GM08714 (cell line): ENCODE measurements around the gene SMCO1.
A peak's percentile ranks its signal among the peaks of the same experiment; 100 is the strongest.
"Not testable (repeated sequence)": the region's sequence is repeated elsewhere in the genome, so short reads cannot be mapped to it uniquely, and the experiment has no call there.

Experiments used
- H3K4me3 ChIP-seq: fragments of 200-500 bp; sonication (Bioruptor generic); 2 replicates; pipeline ENCODE4 v1.5.1; 2014; ENCODE audit warnings: mild to moderate bottlenecking, low read length, inconsistent platforms
- ZNF274 ChIP-seq: IDR thresholded peaks from 2 replicates; pipeline ENCODE4 v1.6.1; 2012; ENCODE audit warnings: mild to moderate bottlenecking, low read depth, low read length

Gene SMCO1

DNA sequence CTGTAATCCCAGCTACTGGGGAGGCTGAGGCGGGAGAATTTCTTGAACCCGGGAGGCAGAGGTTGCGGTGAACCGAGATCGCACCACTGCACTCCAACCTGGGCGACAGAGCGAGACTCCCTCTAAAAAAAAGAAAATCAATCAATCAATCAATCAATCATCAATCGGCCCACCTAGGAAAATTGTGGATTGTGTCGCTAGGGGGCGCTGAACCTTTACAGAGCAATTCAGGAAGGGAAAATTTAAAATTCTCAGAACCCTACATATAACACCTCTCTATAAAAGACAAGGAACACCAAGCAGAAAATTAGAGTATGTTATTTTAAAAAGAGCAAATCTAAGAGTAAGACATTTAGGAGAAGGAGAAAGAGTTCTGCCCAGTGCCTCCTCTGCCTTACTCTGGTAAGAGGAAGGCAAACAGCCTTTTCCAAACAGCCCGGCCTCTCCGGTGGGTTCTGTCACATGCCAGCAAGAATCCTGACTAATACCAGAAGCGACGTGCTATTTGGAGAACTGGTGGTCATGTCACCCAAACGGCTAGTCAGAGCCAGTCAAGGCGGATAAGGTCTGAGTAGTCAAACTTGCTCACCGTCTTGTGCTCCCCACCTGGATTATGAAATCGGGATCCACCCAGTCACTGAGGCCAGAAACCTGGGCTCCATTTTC lies 22.3 kb upstream of the SMCO1 start:
- TF ChIP-seq ZNF274, result no peak

DNA sequence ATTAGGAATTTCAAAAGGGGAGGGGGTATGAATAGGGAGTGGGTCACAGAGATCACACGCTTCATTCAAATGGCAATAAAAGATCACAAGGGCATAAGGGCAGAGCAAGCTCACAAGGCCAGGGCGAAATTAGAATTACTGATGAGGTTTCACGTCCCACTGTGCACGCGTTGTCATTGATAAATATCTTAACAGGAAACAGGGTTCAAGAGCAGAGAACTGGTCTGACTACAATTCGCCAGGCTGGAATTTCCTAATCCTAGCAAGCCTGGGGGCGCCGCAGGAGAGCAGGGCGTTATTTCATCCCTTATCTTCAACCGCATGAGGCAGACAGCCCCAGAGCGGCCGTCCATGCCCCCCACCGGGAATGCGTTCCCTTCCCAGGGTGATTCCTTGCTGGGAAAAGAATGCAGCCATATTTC lies 18.1 kb upstream of the SMCO1 start:
- H3K4me3 ChIP-seq, result no peak overlapping the region
- TF ChIP-seq ZNF274, result no peak

More for the DNA sequence above, 22.3 kb upstream of the SMCO1 start:
- H3K4me3 ChIP-seq, result no peak overlapping the region

DNA sequence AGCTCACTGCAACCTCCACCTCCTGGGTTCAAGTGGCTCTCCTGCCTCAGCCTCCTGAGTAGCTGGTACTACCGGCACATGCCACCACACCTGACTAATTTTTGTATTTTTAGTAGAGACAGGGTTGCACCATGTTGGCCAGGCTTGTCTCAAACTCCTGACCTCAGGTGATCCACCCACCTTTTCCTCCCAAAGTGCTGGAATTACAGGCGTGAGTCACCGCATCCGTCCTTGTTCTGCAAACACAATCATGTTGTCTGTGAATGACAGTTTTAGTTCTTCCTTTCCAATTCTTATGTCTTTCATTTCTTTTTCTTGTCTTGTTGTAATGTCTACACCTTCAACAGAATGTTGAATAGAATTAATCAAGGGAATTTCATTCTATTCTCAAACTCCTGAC lies 16.3 kb upstream of the SMCO1 start:
- TF ChIP-seq ZNF274, result no peak
- H3K4me3 ChIP-seq, result no peak overlapping the region

DNA sequence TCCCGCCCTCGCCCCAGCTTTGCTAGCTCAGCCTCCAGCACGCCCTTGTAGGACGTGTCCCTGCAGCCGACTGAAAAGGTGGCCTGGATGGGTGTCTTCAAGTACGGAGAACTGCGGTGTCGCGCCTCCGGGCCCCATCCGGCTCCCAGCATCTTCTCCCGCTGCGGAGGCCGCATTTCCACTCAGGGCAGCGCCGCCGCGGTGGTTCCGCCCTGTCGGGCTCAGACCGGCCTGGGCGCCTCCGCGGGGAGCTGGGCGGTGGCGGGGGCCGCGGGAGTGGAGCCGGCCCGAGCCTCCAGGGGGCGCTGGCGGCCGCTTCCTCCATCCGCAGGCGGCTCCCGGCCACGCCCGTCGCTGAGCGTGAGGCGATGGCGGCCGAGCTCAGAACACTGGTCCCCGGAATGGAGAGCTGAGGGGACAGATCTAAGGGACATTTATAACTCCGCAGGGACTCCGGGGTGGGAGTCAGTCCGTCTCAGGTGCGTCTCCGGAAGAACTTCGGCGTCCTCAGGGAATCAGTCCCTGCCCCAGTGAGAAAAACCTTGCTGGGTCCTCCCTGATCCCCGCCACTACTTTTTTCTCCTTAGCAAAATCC lies 13.6 kb upstream of the SMCO1 start:
- TF ChIP-seq ZNF274, result no peak
- peak overlapping the region; percentile 59; the same call in 1 of the 2 replicates for H3K4me3 ChIP-seq

DNA sequence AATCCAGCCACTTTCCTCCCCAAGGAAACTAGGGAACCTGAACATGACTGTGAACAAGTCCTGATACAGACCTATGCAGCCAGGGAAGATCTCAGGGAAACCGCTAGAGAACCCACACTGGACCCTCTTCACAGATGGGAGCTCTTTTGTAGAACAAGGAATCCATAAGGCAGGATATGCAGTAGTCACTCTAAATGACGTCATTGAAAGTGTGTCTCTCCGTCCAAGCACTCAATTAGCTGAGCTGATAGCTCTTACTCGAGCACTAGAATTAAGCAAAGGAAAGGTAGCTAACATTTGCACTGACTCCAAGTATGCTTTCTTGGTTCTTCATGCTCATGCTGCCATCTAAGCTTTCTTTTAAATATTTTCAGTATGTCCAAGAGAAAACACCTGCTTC lies 10.0 kb upstream of the SMCO1 start:
- H3K4me3 ChIP-seq, result no peak overlapping the region
- no peak for TF ChIP-seq ZNF274

DNA sequence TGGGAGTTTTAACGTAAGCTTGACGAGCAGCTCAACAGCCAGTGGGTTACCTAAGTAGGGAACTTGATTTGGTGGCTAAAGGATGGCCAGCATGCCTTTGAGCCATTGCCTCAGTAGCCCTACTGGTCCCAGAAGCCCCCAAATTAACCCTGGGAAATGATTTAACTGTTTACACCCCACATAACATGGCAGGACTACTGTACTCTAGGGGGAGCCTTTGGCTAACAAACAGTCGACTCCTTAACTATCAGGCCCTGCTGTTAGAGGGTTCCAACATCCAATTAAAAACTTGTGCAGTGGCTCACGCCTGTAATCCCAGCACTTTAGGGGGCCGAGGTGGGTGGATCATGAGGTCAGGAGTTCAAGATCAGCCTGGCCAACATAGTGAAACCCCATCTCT lies 9.4 kb upstream of the SMCO1 start:
- H3K4me3 ChIP-seq, result no peak overlapping the region
- TF ChIP-seq ZNF274, result no peak

DNA sequence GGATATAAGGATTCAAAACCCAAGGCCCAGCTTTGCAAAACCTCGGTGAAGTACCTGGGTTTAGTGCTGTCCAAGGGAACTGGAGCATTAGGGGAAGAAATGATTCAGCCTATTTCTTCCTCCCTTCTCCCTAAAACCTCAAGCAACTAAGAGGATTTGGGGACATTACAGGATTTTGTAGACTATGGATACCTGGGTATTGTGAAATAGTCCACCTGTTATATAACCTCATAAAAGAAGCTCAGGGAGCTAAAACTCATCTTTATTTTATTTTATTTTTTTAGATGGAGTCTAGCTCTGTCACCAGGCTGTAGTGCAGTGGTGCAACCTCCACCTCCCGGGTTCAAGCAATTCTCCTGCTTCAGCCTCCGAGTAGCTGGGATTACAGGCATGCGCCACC lies 8.7 kb upstream of the SMCO1 start:
- TF ChIP-seq ZNF274, result no peak
- no peak overlapping the region for H3K4me3 ChIP-seq

DNA sequence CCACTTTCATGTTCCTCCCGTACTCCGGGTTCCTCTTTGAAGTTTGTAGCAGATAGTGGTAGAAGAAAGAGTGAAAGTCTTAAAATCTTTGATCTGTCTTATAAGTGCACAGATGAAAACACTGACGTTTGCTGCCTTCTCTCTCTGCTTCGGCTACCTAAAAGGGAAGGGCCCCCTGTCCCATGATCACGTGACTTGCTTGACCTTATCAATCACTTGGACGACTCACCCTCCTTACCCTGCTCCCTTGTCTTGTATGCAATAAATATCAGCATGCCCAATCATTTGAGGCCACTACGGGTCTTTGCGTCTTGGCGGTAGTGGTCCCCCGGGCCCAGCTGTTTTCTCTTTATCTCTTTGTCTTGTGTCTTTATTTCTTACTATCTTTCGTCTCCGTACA lies 6.1 kb upstream of the SMCO1 start:
- not testable (repeated sequence) for H3K4me3 ChIP-seq

DNA sequence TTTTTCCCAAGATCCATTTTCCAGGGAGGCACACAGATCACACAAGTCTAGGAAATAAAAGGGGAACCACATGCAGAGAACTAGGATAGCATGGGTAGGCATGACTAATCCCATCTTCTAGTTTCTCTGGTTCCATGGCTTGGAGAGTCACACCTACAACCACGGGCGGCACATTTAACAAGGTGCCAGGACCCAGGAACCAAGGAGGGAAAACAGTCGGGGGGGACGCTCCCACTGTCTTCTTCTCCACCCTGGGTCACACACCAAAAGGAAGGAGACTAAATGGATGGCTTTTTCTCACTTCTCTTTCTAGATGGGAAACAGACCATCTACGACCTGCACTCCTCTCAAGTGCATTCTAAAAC lies 4.6 kb upstream of the SMCO1 start:
- no peak for TF ChIP-seq ZNF274
- no peak overlapping the region for H3K4me3 ChIP-seq

DNA sequence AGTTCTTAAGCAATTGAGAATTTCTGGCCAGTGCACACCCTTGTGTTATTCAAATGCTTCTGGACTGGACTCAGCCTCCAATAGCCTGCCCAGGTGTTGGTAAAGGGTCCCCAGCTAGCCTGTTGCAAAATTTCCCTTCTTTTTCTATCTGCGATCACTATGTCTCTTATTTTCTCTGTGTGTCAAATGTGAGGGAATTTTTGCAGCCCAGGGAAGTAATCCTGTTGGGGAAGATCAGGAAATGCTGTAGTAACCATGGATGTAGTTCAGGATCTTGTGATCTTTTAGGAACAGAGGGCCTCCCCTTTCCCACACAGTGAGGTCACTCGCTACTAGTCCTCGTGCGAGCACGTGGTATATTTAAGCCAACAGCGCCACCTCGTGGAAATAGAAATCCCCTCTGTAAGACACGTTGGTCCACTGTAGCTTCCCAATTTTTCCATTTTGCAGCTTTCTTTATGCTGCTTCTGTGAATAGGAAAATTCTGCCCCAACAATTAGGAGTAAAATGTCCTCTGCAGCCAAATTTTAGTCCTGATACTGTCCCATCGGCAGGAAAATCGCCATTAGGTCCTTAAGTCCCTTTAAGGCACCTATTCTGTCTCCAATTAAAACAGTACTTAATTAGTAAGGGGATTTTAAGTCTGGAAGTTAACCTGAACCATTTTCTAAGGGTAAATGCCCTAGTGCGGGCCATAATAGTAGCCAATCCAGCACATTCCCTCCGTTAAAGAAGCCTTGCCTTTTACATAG lies 4.0 kb upstream of the SMCO1 start:
- H3K4me3 ChIP-seq, result no peak overlapping the region
- no peak for TF ChIP-seq ZNF274

DNA sequence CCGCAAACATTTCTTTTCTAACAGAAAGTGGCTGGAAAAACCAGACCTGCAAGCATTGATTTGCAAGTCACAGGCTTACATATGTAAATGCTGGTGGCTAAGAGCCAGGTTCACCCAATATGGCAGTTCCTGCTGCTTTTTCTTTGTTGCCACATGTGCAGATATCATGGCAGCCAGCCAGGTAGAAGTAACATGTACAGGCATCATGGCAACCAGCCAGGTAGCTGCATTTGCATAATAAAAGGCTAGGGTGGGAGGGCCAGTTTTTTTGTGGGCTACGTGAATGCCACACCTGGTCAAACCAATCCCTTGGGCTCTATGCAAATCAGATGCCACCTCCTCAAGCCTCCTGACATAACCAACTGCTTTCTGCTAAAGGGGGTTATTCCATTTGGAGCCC lies 2.8 kb upstream of the SMCO1 start:
- H3K4me3 ChIP-seq, result no peak overlapping the region
- no peak for TF ChIP-seq ZNF274

DNA sequence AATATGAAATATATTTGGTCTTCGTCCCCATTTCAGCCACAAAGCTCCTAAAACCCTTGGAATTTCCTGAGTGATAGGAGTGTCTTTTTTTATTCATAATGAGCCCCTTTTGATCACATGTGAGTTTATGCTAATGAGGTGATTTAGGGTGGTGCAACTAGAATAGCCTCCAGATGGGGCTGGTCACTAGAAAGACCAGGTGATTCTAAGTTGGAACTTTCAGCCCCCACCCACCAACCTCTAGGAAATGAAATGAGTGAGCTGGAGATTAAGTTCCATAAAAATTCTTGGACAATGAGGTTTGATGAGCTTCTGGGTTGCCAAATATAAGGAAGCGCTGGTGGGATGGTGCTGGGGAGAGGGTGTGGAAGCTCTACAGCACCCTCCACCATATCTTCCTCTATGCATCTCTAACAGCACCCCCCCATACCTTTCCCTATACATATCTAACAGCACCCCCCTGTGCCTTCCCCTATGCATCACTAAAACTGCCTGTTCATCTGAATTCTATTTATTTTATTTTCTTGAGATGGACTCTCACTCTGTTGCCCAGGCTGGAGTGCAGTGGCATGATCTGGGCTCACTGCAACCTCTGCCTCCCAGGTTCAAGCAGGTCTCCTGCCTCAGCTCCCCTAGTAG lies 2.1 kb upstream of the SMCO1 start:
- no peak for TF ChIP-seq ZNF274
- no peak overlapping the region for H3K4me3 ChIP-seq

DNA sequence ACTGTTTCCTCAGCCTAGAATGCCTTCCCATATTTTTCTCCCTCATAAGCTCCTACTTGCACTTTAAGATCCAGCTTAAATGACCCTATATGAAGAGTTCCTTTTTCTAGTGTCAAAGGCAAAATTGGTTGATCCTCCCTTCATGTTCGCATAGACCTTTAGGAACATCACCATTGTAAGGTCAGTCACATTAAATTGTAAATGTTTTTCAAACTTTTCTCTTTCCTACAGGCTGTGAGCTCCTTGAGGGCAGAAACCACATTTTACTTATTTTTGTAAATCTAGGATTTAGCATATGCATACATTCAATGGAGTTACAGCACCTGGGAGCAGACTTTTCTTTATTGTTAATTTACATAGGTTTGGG lies 813 bp downstream of the SMCO1 start:
- no peak for TF ChIP-seq ZNF274
- no peak overlapping the region for H3K4me3 ChIP-seq

DNA sequence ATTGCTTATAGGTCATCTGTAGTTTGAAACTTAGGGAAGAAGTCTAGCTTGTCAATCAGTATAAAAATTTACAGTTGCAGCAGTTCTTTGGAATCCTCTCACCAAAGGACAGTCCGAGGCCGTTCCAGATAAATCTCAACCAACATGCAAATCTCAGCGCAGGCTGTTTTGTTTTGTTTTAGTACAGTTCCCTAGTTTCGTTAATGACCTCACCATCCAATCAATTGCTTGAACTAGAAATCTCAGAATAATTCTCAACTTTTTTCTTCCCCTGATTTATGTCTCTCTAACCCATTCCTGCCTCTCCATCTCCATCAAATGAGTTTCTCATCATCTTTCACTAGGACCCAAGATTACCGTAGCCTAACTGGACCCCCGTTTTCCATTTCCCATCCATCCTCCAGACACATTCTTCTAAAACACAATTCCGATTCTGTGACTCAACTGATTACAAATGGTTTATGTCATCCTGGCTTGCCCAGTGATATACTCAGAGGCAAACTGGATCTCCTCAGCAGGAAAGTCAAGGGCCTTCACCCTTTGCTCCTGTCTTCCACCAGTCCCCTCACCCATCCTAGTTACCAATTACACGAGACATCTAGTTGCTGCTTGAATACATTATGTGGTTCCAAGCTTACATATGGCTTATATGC lies 1.3 kb downstream of the SMCO1 start:
- H3K4me3 ChIP-seq, result no peak overlapping the region
- TF ChIP-seq ZNF274, result no peak

DNA sequence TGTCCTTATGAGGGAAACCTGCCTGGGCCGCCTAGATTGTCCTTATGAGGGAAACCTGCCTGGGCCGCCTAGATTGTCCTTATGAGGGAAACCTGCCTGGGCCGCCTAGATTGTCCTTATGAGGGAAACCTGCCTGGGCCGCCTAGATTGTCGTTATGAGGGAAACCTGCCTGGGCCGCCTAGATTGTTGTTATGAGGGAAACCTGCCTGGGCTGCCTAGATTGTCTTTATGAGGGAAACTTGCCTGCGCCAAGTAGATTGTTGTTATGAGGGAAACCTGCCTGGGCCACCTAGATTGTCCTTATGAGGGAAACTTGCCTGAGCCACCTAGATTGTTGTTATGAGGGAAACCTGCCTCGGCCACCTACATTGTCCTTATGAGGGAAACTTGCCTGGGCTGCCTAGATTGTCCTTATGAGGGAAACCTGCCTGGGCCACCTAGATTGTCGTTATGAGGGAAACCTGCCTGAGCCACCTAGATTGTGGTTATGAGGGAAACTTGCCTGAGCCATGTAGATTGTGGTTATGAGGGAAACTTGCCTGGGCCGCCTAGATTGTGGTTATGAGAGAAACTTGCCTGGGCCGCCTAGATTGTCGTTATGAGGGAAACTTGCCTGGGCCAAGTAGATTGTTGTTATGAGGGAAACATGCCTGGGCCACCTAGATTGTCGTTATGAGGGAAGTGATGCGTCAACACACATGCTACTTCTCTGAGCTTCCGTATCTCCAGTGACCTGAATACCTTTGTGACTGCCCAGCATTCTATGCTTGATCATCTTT lies 3.3 kb downstream of the SMCO1 start:
- H3K4me3 ChIP-seq, result not testable (repeated sequence)

DNA sequence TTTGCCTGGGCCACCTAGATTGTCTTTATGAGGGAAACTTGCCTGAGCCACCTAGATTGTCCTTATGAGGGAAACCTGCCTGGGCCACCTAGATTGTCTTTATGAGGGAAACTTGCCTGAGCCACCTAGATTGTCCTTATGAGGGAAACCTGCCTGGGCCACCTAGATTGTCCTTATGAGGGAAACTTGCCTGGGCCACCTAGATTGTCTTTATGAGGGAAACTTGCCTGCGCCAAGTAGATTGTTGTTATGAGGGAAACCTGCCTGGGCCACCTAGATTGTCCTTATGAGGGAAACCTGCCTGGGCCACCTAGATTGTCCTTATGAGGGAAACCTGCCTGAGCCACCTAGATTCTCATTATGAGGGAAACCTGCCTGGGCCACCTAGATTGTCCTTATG lies 4.0 kb downstream of the SMCO1 start:
- H3K4me3 ChIP-seq, result not testable (repeated sequence)
